Tibial artery (tissue), 4 donors: ENCODE results near the gene C10orf67.
"Not testable (repeated sequence)": the region's sequence is repeated elsewhere in the genome, so short reads cannot be mapped to it uniquely, and the experiment has no call there.

Experiments used
- DNase-seq, 2 donors: peaks; one replicate each; pipeline ENCODE4 v3.0.0-alpha.2; 2019
- H3K27ac ChIP-seq, 2 donors: fragments of 200-600 bp; sonication (generic) in 1 of 2; 1 replicate in 1 of 2; 2 replicates in 1 of 2; pipeline ENCODE4 v1.5.1; 2018 to 2019; ENCODE audit warnings: mild to moderate bottlenecking in 1 of 2
- H3K27me3 ChIP-seq, 2 donors: fragments of 200-600 bp; sonication (generic) in 1 of 2; one replicate each; pipeline versions ENCODE4 v1.5.1 to v1.6.0; 2016 to 2019
- H3K36me3 ChIP-seq, 3 donors: fragments of 200-600 bp; sonication (generic) in 2 of 3; one replicate each; pipeline ENCODE4 v1.5.1; 2016 to 2019; ENCODE audit warnings: mild to moderate bottlenecking in 2 of 3
- H3K4me1 ChIP-seq, 4 donors: fragments of 200-600 bp; sonication (generic) in 2 of 4; 1 replicate in 3 of 4; 2 replicates in 1 of 4; pipeline ENCODE4 v1.5.1; 2016 to 2019
- H3K4me3 ChIP-seq, 2 donors: fragments of 200-600 bp; sonication (generic) in 1 of 2; 1 replicate in 1 of 2; 2 replicates in 1 of 2; pipeline ENCODE4 v1.5.1; 2018 to 2019; ENCODE audit warnings: mild to moderate bottlenecking in 2 of 2
- H3K9me3 ChIP-seq, 3 donors: fragments of 200-600 bp; sonication (generic) in 1 of 3; one replicate each; pipeline ENCODE4 v1.5.1; 2016 to 2019
- CTCF ChIP-seq, 2 experiments: fragments of 200-600 bp in 1 of 2; fragments of 450-650 bp in 1 of 2; IDR thresholded peaks; one replicate each; pipeline ENCODE4 v1.5.1; 2017 to 2019; ENCODE audit warnings: antibody characterized with exemption in 2 of 2, mild to moderate bottlenecking in 1 of 2, moderate library complexity in 1 of 2
- intact Hi-C: fragments of 100-400 bp; cut with DNase I; formaldehyde crosslinking; loops from one replicate; pipeline ENCODE4 v1.15.0; 2023; ENCODE audit warnings: low total_unique reads

C10orf67 gene

GRCh38 chr10:23316406-23316805 lies 28.2 kb downstream of the C10orf67 start:
- H3K27ac ChIP-seq: no peak overlapping the region
- no peak for DNase-seq
- intact Hi-C loops: no loop called here
- no peaks in the 10 kb centered on the region for H3K9me3 ChIP-seq
- H3K27me3 ChIP-seq: peaks cover 0 to 6% of the 10 kb centered on the region in 2 donors
- H3K4me3 ChIP-seq: no peak overlapping the region
- no peaks in the 10 kb centered on the region for H3K36me3 ChIP-seq
- TF ChIP-seq CTCF (IDR thresholded peaks at IDR 0.05): no peak
- no peaks in the 10 kb centered on the region for H3K4me1 ChIP-seq

GRCh38 chr10:23315966-23316365 lies 28.6 kb downstream of the C10orf67 start:
- DNase-seq: no peak
- Histone ChIP-seq H3K27me3 (peaks cover 0 to 6% of the 10 kb centered on the region in 2 donors), H3K4me3 (no peak overlapping the region), H3K36me3 (no peaks in the 10 kb centered on the region), H3K4me1 (no peaks in the 10 kb centered on the region), H3K27ac (no peak overlapping the region), H3K9me3 (no peaks in the 10 kb centered on the region)
- TF ChIP-seq CTCF (IDR thresholded peaks at IDR 0.05): no peak
- intact Hi-C loops: no loop called here

GRCh38 chr10:23314835-23315239 lies 29.8 kb downstream of the C10orf67 start:
- peak; percentile 59 to 77 for TF ChIP-seq CTCF (IDR thresholded peaks at IDR 0.05)
- intact Hi-C loops: loop anchor here (5.0 kb wide), 1 partner anchor 217 kb away; no protein-coding TSS in a partner anchor
- Histone ChIP-seq H3K4me1 (no peaks in the 10 kb centered on the region), H3K9me3 (no peaks in the 10 kb centered on the region), H3K36me3 (no peaks in the 10 kb centered on the region), H3K4me3 (no peak overlapping the region), H3K27me3 (peaks cover 0 to 6% of the 10 kb centered on the region in 2 donors), H3K27ac (no peak overlapping the region)
- peak in 1 of 2 donors; percentile 24 for DNase-seq

- no peak for DNase-seq
- Histone ChIP-seq H3K4me1 (no peaks in the 10 kb centered on the region), H3K27me3 (peaks cover 0 to under 1% of the 10 kb centered on the region in 2 donors), H3K4me3 (no peak overlapping the region), H3K36me3 (no peaks in the 10 kb centered on the region), H3K27ac (no peak overlapping the region), H3K9me3 (no peaks in the 10 kb centered on the region)
- intact Hi-C loops: loop anchor here (5.0 kb wide), 1 partner anchor 221 kb away; no protein-coding TSS in a partner anchor
- TF ChIP-seq CTCF (IDR thresholded peaks at IDR 0.05): no peak
These were observed 33.6 kb downstream of the C10orf67 start for GRCh38 chr10:23311034-23311433.

GRCh38 chr10:23310404-23310803 lies 34.2 kb downstream of the C10orf67 start:
- Histone ChIP-seq H3K27me3 (no peaks in the 10 kb centered on the region), H3K36me3 (no peaks in the 10 kb centered on the region), H3K4me3 (no peak overlapping the region), H3K27ac (no peak overlapping the region), H3K4me1 (no peaks in the 10 kb centered on the region), H3K9me3 (no peaks in the 10 kb centered on the region)
- intact Hi-C loops: loop anchor here (5.0 kb wide), 1 partner anchor 222 kb away; no protein-coding TSS in a partner anchor
- no peak for DNase-seq
- TF ChIP-seq CTCF (IDR thresholded peaks at IDR 0.05): no peak

GRCh38 chr10:23299961-23300360 lies 44.6 kb downstream of the C10orf67 start:
- H3K9me3 ChIP-seq, H3K36me3 ChIP-seq, intact Hi-C loops, H3K4me3 ChIP-seq, H3K27me3 ChIP-seq, H3K4me1 ChIP-seq, DNase-seq, H3K27ac ChIP-seq: not testable (repeated sequence)
